ENCODE data around the gene KSR1. TPM values are rescaled to one million over a fixed set of nuclear protein-coding genes. Genes with fewer than 3 reads are reported as not detected.
A peak's percentile ranks its signal among the peaks of the same experiment; 100 is the strongest.
"Not testable (repeated sequence)": the region's sequence is repeated elsewhere in the genome, so short reads cannot be mapped to it uniquely, and the experiment has no call there.

Gene KSR1
- total RNA-seq, 2 donors from 2014 or later, result 122 to 236 TPM

DNA sequence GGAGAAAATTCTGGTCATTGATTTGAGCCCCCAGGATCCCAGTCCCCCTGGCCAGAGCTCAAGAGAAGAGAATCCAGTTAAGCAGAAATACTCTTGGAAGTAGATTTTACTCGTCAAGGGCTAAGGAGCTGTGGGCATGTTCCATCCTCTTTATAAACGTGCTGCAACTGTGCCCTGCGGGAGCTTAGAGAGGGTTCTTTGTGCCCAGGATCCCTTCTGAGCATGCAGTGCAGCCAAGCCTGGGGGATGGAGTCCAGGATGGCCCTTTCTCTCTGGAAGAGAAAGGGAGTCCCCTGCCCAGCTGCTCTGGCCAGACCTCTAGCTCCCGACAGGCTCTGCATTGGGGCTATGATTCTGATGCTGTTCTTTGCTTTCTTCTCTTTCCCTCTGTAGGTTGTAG, 165.3 kb downstream of the KSR1 start:
- peaks cover 0 to 6% of the 10 kb centered on the region in 2 donors for H3K4me1 Mint-ChIP-seq (ENCODE audit: low read depth in 2 of 2)
- H3K9me3 Mint-ChIP-seq, result no peaks in the 10 kb centered on the region
- no peak for ATAC-seq
- no peak overlapping the region for H3K4me3 Mint-ChIP-seq
- no peak for DNase-seq (ENCODE audit: low spot score)
- no peak overlapping the region for H3K27ac Mint-ChIP-seq
- H3K27me3 Mint-ChIP-seq, result no peaks in the 10 kb centered on the region
- peaks cover 13% of the 10 kb centered on the region for H3K36me3 Mint-ChIP-seq

GRCh38 chr17:27621942-27622559, 165.8 kb downstream of the KSR1 start:
- H3K36me3 Mint-ChIP-seq, result peaks cover 13% of the 10 kb centered on the region
- no peak for DNase-seq (ENCODE audit: low spot score)

GRCh38 chr17:27622986-27623385, 166.7 kb downstream of the KSR1 start:
- H3K36me3 Mint-ChIP-seq, result peaks cover 13% of the 10 kb centered on the region
- DNase-seq (ENCODE audit: low spot score), result no peak
- H3K4me1 Mint-ChIP-seq (ENCODE audit: low read depth in 2 of 2), result peaks cover 0 to 6% of the 10 kb centered on the region in 2 donors
- no peaks in the 10 kb centered on the region for H3K9me3 Mint-ChIP-seq
- no peak overlapping the region for H3K27ac Mint-ChIP-seq
- ATAC-seq, result no peak
- H3K27me3 Mint-ChIP-seq, result no peaks in the 10 kb centered on the region
- no peak overlapping the region for H3K4me3 Mint-ChIP-seq

More at GRCh38 chr17:27621942-27622559, 165.8 kb downstream of the KSR1 start:
- Mint-ChIP-seq H3K27me3 (no peaks in the 10 kb centered on the region), H3K4me1 (ENCODE audit: low read depth in 2 of 2) (peaks cover 0 to 6% of the 10 kb centered on the region in 2 donors), H3K27ac (no peak overlapping the region), H3K4me3 (no peak overlapping the region), H3K9me3 (no peaks in the 10 kb centered on the region)
- no peak for ATAC-seq

DNA sequence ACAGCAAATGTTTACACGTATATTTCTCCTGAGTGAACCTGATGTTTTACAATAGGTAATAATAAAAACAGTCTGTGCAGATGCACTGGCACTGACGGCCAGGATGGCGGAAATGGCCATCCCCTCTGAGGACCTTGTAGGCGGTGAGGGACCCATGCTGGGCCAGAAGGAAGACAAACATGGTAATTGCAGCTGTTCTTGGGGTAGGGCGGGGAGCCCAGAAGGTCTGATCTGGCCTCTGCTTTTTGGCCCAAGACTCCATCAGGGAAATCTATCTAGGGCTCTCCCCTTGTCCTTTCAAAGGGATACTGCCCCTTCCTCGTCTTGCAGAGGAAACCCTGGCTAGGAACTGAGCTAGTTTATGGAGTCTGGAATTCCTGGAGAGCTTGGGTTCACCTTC, 167.4 kb downstream of the KSR1 start:
- ATAC-seq, result no peak
- Mint-ChIP-seq H3K9me3 (no peaks in the 10 kb centered on the region), H3K27ac (no peak overlapping the region), H3K4me1 (ENCODE audit: low read depth in 2 of 2) (peaks cover 0 to 6% of the 10 kb centered on the region in 2 donors), H3K27me3 (no peaks in the 10 kb centered on the region), H3K4me3 (no peak overlapping the region), H3K36me3 (peaks cover 13% of the 10 kb centered on the region)
- no peak for DNase-seq (ENCODE audit: low spot score)

DNA sequence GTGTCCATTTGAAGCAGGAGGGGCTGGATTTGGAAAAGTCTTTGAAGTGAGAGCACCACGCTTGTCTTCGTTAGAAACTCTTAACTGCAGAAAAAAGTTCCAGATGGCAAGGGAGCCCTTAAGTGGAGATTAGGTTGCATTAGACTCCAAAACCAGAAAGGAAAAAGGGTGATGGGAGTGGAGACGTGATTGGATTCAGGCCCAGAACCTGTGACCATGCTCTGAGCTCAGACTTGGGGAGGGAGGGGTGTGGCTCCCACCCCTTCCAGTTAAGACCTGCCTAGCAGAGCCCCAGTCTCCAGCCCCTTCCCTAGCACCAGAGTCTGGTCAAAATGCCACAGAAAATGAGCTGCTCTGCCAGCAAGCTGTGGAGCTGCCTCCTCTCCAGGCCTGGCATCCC, 168.3 kb downstream of the KSR1 start:
- DNase-seq (ENCODE audit: low spot score) (no peak), ATAC-seq (no peak)
- H3K4me3 Mint-ChIP-seq, result no peak overlapping the region
- H3K27me3 Mint-ChIP-seq, result no peaks in the 10 kb centered on the region
- H3K4me1 Mint-ChIP-seq (ENCODE audit: low read depth in 2 of 2), result peaks cover 4 to 6% of the 10 kb centered on the region in 2 donors
- no peak overlapping the region for H3K27ac Mint-ChIP-seq
- peaks cover 13% of the 10 kb centered on the region for H3K36me3 Mint-ChIP-seq
- H3K9me3 Mint-ChIP-seq, result no peaks in the 10 kb centered on the region

- no peak for ATAC-seq
- H3K9me3 Mint-ChIP-seq, result no peaks in the 10 kb centered on the region
- H3K4me1 Mint-ChIP-seq (ENCODE audit: low read depth in 2 of 2), result peaks cover 5 to 13% of the 10 kb centered on the region in 2 donors
- no peak overlapping the region for H3K4me3 Mint-ChIP-seq
- H3K27ac Mint-ChIP-seq, result no peak overlapping the region
- no peaks in the 10 kb centered on the region for H3K27me3 Mint-ChIP-seq
- DNase-seq (ENCODE audit: low spot score), result no peak
- peaks cover 13% of the 10 kb centered on the region for H3K36me3 Mint-ChIP-seq
Observed at GRCh38 chr17:27625856-27626255, 169.6 kb downstream of the KSR1 start.

GRCh38 chr17:27627514-27627913, 171.3 kb downstream of the KSR1 start:
- H3K9me3 Mint-ChIP-seq, result no peaks in the 10 kb centered on the region
- no peak for ATAC-seq
- DNase-seq (ENCODE audit: low spot score), result no peak
- H3K27ac Mint-ChIP-seq, result no peak overlapping the region
- H3K4me3 Mint-ChIP-seq, result no peak overlapping the region
- H3K4me1 Mint-ChIP-seq (ENCODE audit: low read depth in 2 of 2), result peaks cover 14 to 24% of the 10 kb centered on the region in 2 donors
- no peaks in the 10 kb centered on the region for H3K27me3 Mint-ChIP-seq
- peaks cover 9% of the 10 kb centered on the region for H3K36me3 Mint-ChIP-seq

DNA sequence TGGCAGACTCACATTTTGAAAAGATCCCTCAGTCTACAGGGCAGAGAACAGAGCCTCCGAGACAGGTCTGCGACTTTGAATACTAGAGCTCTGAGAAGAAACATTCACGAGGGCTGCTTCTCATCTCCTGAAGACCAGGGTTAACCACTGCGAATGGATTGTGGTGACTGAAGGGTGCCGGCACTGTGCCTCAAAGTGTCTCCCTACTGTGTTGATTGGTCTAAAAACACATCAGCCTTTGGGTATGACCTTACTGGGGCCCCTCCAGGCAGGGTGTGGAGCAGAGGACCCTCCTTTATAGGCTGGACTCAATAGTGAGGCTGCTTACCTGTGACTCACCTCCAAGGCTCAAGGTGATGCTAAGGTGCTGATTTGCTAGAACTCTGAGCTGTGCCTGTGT, 172.1 kb downstream of the KSR1 start:
- no peaks in the 10 kb centered on the region for H3K9me3 Mint-ChIP-seq
- no peak overlapping the region for H3K27ac Mint-ChIP-seq
- DNase-seq (ENCODE audit: low spot score), result no peak
- ATAC-seq, result no peak
- H3K4me1 Mint-ChIP-seq (ENCODE audit: low read depth in 2 of 2), result peaks cover 14 to 24% of the 10 kb centered on the region in 2 donors
- H3K27me3 Mint-ChIP-seq, result no peaks in the 10 kb centered on the region
- no peak overlapping the region for H3K4me3 Mint-ChIP-seq
- peaks cover 7% of the 10 kb centered on the region for H3K36me3 Mint-ChIP-seq

DNA sequence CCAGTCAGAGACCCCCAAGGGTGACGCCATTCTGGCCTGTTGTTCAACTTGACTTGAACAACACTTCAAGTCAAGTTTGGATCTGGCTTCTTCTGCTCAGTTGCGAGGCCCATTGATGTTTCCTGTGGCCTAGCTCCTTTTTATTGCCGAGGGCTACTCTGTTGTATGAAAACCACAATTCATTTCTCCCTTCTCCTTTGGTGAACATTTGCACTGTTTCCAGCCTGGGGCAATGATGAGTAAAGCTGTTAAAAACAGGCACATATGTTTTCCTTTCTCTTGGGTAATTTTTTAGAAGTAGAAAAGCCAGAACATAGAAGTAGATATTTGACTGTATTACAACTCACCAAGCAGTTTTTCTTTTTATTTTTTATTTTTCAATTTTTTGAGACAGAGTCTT, 173.0 kb downstream of the KSR1 start:
- H3K4me3 Mint-ChIP-seq; H3K27me3 Mint-ChIP-seq; DNase-seq (ENCODE audit: low spot score); ATAC-seq; H3K9me3 Mint-ChIP-seq; H3K36me3 Mint-ChIP-seq: not testable (repeated sequence)
- Mint-ChIP-seq H3K27ac (peak overlapping the region in 1 of 2 donors; percentile 65), H3K4me1 (ENCODE audit: low read depth in 2 of 2) (peaks cover 14 to 24% of the 10 kb centered on the region in 2 donors)

- H3K27me3 Mint-ChIP-seq, result no peaks in the 10 kb centered on the region
- peak within 1 kb of the TSS; percentile 92 for H3K4me3 Mint-ChIP-seq
- H3K36me3 Mint-ChIP-seq, result no peaks in the 10 kb centered on the region
- H3K4me1 Mint-ChIP-seq (ENCODE audit: low read depth in 2 of 2), result peaks cover 18 to 30% of the 10 kb centered on the region in 2 donors
- peak within 1 kb of the TSS; percentile 83 to 92 for H3K27ac Mint-ChIP-seq
- H3K9me3 Mint-ChIP-seq, result no peaks in the 10 kb centered on the region
- DNase-seq (ENCODE audit: low spot score), result no peak
- ATAC-seq, result peak; percentile 59 to 70
Observed at GRCh38 chr17:27630607-27631410, 174.6 kb downstream of the KSR1 start, which contains the start of gene LGALS9. TSS of gene LGALS9 (plus strand) at chr17:27631188. CDS start at chr17:27631266, 78 bp downstream.

DNA sequence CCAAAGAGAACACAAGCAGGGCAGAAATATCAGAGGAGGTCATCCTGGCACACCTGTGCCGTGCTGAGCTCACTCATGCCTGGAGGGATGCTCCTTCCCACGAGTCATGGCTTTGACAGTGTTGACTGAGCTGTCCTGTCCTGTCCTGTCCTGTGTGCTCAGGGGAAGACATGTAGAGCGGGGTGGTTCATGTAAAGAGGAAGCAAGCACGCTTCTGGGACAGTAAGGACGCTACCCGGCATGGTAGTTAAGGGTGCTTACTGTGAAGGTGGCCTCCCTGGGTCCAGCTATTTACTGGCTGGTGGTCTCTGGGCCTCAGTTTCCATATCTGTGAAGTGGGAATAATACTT, 175.1 kb downstream of the KSR1 start:
- H3K27ac Mint-ChIP-seq, result peak overlapping the region; percentile 83 to 92
- peaks cover 18 to 30% of the 10 kb centered on the region in 2 donors for H3K4me1 Mint-ChIP-seq (ENCODE audit: low read depth in 2 of 2)
- no peaks in the 10 kb centered on the region for H3K27me3 Mint-ChIP-seq
- H3K9me3 Mint-ChIP-seq, result no peaks in the 10 kb centered on the region
- ATAC-seq (peak; percentile 52 to 54), DNase-seq (ENCODE audit: low spot score) (no peak)
- peak overlapping the region; percentile 92 for H3K4me3 Mint-ChIP-seq
- H3K36me3 Mint-ChIP-seq, result no peaks in the 10 kb centered on the region

DNA sequence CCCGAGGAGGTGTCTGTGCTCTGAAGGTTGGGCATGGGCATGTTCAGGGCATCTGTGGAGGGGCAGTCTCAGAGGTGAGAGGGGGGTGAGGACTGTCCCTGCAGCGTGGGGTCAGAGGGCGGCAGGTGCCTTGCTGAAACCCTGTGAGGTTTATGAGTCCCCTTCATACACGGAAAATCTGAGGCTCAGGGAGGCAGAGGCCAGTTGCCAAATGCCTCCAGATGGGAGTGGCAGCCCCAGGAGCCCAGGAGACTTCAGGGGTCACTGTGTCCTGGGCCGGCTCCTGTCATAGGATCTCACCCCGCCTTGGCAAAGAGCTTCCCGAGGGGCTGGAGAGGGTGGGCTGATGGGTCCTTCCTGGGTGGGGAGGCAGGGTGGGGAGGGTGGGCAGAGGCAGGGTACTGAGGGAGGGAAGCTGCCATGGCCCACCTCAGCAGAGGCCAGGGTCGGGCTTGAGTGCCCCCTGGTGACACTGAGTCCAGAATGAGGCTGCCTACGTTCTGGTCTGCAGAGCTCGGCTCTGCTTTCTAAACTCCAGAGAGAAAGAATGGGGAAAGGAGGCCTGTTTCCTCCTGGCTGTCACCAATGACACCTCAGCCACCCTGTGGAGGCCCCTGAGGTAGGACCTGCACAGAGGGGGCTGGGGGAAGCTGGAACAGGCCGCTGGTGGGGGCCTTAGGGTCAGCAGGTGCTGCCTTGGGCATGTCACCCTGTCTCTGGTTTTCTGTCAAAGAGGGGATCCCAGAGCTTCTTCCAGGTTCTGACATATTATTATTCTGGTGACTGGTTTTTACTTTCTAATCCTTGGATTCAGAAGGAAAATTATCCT, 175.9 kb downstream of the KSR1 start:
- H3K4me1 Mint-ChIP-seq (ENCODE audit: low read depth in 2 of 2), result peaks cover 18 to 30% of the 10 kb centered on the region in 2 donors
- no peaks in the 10 kb centered on the region for H3K27me3 Mint-ChIP-seq
- no peaks in the 10 kb centered on the region for H3K36me3 Mint-ChIP-seq
- peak overlapping the region; percentile 83 to 92 for H3K27ac Mint-ChIP-seq
- H3K9me3 Mint-ChIP-seq, result no peaks in the 10 kb centered on the region
- DNase-seq (ENCODE audit: low spot score), result no peak
- ATAC-seq, result no peak
- peak overlapping the region; percentile 92 for H3K4me3 Mint-ChIP-seq

DNA sequence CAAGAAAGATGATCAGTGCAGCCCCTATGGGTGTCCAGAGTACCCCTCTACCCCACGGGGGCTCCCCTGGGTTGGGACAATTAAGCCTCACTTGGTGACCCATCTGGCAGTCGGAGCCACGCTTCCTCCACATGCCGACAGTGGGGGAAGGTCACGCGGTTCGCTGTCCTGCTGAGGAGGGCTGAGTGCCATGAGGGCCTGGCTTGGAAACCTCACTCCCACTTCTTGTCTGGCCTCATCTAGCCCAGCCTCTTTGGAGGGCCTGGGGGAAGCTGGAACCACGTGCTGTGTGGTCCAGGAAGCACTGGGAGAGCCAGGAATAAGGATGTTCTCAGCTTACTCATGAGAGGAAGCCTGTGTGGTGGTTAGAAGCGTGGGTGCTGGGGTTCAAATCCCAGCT, 176.5 kb downstream of the KSR1 start:
- not testable (repeated sequence) for DNase-seq (ENCODE audit: low spot score); H3K9me3 Mint-ChIP-seq; H3K4me3 Mint-ChIP-seq; ATAC-seq; H3K27ac Mint-ChIP-seq; H3K36me3 Mint-ChIP-seq; H3K27me3 Mint-ChIP-seq
- H3K4me1 Mint-ChIP-seq (ENCODE audit: low read depth in 2 of 2), result peaks cover 18 to 30% of the 10 kb centered on the region in 2 donors
